ENCODE data around the gene LRRC14B.

- TF ChIP-seq CTCF (IDR thresholded peaks at IDR 0.05) (no peak), POLR2A (IDR thresholded peaks at IDR 0.05) (no peak), EP300 (IDR thresholded peaks at IDR 0.05) (no peak)
Observed at GRCh38 chr5:184471-184870, 6.8 kb upstream of the LRRC14B start.
